ENCODE data around the gene KCNK3. TPM values are rescaled to one million over a fixed set of nuclear protein-coding genes. Genes with fewer than 3 reads are reported as not detected.

KCNK3 gene
- total RNA-seq, 4 donors from 2014 or later: 1.6 to 7.7 (median 3.5) TPM

DNA sequence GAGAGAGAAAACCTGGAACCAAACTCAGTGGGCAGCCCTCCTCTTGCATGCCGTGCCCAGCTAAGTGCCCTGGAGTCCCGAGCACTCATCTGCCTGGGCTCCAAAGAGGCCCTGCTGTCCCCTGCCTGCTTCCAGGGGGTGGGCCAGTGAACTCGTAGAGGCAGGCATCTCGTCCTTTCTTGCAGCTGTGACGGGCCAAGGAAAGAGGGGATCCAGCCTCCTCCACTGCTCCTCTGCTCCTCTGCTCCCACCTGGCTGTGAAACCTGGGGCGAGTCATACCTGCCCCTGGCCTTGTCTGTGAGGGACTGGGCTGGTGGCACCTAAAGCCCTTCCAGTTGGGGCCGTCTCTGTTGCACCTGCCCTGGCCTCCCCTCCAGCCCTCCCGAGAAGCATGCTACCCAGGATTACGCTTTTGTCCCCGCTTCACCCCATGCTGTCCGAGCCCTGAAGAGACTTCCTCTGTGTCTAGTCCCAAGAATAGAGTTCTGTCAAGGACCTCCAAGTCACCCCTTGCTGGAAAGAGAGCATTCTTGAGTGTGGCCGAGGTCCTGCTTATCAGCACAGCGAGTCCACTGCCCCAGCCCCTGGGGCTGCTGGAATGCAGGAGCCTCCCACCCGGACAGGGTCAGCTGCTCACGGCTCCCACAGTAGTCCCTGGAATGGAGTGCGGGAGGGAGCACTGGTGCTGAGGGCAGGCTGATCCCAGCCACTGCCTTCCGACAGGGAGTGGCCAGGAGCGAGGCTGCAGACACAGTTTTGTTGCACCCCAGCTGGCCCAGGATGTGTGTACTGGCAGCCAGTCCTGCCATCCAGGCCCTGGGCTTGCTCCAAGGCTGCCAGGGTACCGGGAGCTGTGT, 14.3 kb downstream of the KCNK3 start:
- TF ChIP-seq, protein P1, sequence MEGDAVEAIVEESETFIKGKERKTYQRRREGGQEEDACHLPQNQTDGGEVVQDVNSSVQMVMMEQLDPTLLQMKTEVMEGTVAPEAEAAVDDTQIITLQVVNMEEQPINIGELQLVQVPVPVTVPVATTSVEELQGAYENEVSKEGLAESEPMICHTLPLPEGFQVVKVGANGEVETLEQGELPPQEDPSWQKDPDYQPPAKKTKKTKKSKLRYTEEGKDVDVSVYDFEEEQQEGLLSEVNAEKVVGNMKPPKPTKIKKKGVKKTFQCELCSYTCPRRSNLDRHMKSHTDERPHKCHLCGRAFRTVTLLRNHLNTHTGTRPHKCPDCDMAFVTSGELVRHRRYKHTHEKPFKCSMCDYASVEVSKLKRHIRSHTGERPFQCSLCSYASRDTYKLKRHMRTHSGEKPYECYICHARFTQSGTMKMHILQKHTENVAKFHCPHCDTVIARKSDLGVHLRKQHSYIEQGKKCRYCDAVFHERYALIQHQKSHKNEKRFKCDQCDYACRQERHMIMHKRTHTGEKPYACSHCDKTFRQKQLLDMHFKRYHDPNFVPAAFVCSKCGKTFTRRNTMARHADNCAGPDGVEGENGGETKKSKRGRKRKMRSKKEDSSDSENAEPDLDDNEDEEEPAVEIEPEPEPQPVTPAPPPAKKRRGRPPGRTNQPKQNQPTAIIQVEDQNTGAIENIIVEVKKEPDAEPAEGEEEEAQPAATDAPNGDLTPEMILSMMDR (IDR thresholded peaks at IDR 0.05): no peak
- DNase-seq (ENCODE audit: low spot score) (no peak), ATAC-seq (ENCODE audit: low FRiP score) (no peak)

DNA sequence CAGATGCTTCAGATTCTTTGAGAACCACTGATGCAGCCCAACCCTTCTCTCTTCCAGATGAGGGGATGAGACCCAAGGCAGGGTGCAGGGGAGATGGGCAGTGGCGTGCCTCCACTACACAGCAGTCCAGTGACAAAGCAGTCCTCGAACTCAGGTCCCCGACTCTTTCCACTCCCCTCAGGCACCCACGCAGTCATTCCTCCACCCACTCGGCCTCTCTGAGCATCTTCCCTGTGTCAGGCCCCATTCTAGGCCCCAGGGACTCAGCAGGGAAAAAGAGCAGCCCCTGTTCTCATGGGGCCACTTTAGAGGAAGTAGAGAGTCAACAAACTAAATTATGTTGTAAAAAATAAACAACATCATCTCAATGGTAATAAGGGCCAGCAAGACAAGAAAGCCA, 15.2 kb downstream of the KCNK3 start:
- TF ChIP-seq, protein P1 (IDR thresholded peaks at IDR 0.05): no peak
- DNase-seq (ENCODE audit: low spot score): no peak
- no peak for ATAC-seq (ENCODE audit: low FRiP score)

DNA sequence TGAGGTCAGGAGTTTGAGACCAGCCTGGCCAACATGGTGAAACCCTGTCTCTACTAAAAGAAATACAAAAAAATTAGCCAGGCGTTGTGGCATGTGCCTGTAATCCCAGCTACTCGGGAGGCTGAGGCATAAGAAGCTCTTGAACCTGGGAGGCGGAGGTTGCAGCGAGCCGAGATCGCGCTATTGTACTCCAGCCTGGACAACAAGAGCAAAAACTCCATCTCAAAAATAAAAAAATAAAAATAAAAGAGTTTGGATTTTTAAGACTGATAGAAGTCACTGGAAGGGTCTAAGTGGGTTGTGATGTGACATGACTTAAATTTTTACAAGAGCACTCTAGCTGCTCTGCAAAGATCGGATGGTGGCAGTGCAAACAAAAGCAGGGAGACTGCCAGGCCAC, 15.9 kb downstream of the KCNK3 start:
- no peak for ATAC-seq (ENCODE audit: low FRiP score)
- no peak for DNase-seq (ENCODE audit: low spot score)
- TF ChIP-seq, protein P1 (IDR thresholded peaks at IDR 0.05): no peak

DNA sequence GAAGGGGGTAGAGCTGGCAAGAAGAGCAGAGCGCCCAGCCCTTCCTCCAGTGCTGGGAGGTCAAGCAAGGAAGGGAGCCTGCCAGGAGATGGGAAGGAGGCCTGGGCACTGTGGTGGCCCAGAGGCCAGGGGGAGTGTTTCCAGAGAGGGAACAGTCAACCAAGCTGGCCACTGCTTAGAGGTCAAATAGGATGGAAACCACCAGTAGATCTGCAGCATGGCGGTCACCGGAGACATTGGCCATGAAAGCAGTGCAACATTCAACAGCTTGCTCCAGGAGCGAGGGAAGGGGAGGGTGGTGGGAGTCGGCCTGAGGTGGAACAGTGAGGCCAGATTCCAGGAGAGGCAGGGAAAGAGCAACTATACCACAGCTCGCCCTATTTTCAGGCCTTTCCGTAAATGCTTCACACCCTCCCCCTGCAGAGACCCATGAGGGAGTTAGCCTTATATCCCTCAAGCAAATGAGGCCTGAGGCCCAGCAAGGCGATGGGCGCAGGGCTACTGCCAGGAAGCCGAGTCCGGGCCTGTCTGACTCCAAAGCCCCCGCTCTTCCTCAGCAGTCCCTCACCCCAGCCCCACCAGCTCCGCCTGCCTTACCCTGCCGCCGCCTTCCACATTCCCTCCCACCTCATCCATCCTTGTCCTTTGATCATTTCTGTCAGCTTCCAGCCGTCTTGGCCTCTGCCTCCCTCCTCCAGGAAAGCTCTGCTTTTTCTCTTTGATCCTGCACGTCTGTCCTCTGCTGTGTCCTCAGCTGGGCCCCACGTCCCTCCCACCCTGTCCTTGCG, 17.0 kb downstream of the KCNK3 start:
- ATAC-seq (ENCODE audit: low FRiP score) (no peak), DNase-seq (ENCODE audit: low spot score) (no peak)
- TF ChIP-seq, protein P1 (IDR thresholded peaks at IDR 0.05): no peak

DNA sequence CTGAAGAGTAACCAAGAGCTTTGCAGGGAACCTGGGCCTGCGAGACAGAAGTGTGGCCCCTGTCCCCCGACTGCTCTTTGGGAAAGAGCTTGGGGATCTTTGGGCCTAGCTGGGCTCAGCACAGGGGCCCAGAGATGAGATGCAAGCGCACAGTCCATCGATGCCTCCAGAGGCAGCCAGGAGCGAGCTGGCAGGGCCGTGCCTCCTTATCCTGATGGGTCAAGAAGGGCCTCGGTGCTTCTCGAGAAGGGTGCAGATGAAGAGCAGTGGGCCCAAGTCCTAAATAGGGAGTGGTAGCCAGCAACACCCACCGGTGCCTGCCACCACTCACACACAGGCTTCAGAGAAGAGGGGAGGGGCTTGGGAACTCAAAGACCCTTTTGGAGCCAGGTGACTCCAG, 17.6 kb downstream of the KCNK3 start:
- DNase-seq (ENCODE audit: low spot score) (no peak), ATAC-seq (ENCODE audit: low FRiP score) (no peak)
- TF ChIP-seq, protein P1 (IDR thresholded peaks at IDR 0.05): no peak

DNA sequence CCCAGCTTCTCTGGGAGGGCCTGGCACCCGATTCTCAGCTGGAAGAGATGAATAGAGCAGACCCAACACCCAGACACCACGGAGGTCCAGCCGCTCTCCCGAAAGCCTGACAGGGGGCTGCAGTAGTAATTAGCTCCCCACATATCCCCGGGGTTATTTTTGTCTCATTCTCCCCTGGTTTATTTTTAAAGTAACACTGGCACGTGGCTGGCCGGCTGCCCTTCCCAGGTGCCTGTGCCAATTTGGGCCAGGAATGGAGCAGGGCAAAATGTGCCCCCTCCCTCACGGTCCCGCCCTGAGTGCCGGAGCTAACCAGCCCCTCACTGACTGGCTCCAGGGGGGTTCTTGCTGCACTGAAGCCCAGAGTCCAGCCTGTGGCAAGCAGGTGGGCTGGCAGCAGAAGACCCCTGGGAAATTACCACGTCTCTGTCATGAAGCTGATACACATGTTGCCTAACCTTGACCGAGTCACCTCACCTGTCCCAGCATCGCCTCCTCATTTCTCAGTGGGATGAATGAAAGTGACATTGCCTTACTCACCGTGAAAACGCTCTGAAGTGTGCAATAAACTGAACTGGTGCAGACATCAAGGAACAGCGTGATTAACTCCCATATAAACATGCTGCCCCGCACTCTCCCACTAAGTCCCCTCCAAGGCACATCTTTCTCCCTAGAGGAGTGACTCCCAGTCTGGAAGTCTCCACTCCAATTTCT, 18.4 kb downstream of the KCNK3 start:
- TF ChIP-seq, protein P1 (IDR thresholded peaks at IDR 0.05): no peak
- ATAC-seq (ENCODE audit: low FRiP score): no peak

More for the DNA sequence above, 18.4 kb downstream of the KCNK3 start:
- no peak for DNase-seq (ENCODE audit: low spot score)

Measured in omental fat pad (tissue), 4 donors.